Endometrial microvascular endothelial cells (primary cell): ENCODE measurements around the gene LYSMD4. TPM values are rescaled to one million over a fixed set of nuclear protein-coding genes. Genes with fewer than 3 reads are reported as not detected.

ENCODE experiments used
- in situ Hi-C: cut with HindIII; loops from 2 replicates; pipeline ENCODE4 v1.10.0; 2017; ENCODE audit warnings: low sequenced_read_pairs, low pct_unique_long_range_greater_than_20kb; ENCODE audit errors: inconsistent ontology term
- total RNA-seq: library from RNA; depleted of rRNA; stranded (reverse); fragments of >200 nt; gene quantifications from one replicate; pipeline ENCODE4 v1.2.3, GENCODE V29; 2015; ENCODE audit errors: inconsistent ontology term

Gene LYSMD4
- total RNA-seq, 1 donor from 2014 or later: 5.7 TPM

DNA sequence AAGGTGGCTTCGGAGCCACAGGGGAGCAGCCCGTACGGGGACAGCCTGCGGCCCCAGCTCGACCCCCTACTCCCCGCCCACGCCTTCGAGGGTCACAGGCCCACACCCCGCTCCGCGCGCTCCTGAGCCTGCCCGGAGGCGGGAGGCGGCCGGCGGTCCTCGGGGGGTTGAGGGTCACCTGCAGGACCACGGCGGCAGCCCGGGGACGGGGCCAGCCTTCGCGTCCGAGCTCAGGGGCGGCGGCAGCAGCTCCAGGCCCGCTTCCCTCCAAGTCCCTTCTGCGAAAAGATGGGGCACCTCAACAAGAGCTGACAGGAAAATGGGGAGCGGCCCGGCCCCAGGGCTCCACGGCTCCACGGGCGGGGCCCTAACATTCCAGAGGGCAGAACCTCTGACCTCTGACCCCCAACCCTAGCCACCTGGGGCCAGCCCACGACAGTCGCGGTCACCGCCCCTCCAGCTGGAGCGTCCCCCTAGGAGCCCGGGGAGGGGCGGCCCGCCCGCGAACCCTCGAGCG is 428 bp downstream of the LYSMD4 start:
- in situ Hi-C loops: loop anchor here (25.0 kb wide), 1 partner anchor 446 kb away; no protein-coding TSS in a partner anchor

DNA sequence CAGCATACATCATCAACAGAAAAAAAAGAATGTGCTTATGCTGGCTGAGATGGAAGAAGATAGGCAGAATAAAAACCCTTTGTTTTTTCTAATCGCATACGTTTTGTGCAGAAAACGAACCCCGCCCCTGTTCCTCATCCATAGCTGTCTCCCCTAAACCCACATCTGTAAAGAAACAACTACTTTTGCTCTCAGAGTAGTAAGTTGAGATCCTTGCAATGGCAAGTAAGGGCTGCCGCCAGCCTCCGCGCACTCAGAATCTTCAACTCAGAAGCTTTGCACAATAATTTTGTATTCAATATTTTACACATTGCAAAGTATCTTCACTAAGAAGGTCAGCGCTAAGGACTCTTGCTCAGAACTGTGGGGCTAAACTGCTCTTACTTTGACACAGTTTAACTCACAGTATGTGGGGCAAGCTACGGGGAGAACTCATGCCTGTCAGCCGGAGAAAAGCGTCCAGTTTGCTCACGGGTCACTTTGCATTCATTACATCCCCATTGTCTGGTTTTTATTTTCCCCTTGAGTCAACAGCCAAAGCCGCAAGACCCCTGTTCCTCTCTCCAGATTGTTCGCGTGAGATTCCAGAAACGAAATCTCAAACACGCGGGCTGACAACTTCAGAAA is 1.0 kb downstream of the LYSMD4 start:
- in situ Hi-C loops: loop anchor here (25.0 kb wide), 1 partner anchor 445 kb away; no protein-coding TSS in a partner anchor

DNA sequence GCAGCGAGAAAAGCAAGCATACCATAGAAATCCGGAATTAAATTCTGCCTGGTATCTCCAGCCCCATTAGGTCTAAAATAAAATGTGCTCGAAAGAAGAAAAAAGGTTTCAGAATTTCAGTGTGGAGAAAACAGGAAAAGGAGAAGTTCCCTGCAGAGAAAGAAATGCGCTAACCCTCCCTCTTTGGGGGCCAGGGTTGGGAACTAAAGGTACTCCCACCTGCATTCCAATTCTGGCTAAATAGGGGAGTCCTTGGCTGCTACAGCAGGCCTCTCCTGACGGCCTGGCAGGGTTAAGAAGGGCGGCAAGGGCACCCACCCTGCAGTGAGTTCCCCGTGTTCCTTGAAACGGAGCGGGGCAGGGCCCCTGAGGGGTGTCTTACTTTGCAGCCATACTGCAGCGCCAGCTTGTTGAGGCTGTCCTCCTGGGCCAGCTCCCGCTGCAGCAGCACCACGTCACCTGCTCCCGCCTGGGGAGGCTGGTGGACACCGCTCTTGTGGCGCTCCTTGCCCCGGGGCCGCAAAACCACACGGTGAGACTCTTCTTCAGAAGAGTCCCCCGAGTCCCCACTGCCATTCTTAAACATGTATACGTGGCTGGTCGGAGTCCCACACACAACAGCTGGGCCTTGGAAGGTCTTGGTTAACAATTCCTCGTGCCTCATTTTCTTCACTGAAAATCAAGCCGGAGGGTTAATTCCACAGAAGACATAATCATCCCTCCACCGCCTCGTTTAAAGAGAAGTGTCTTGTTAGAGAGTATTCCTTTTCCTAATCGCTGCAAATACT is 1.7 kb downstream of the LYSMD4 start:
- in situ Hi-C loops: loop anchor here (25.0 kb wide), 1 partner anchor 444 kb away; no protein-coding TSS in a partner anchor

DNA sequence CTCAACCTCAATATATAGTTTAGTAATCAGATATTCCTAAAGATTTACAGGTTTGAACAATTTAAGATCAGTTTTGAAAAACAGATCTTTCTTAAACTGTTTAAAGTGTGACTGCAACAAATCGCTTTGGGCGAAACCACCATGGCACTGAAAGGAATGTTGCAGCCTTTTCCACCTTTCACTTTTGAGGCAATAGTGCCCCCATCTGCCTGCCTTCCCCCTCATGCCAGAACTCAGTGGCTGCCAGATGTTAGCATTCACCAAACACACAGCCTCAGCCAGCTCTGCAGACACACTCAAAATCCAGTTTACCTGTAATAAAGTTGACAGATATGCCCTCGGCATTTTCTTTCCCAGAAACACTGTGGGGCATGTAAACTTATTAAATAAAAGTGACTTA is 3.3 kb downstream of the LYSMD4 start:
- in situ Hi-C loops: loop anchor here (25.0 kb wide), 1 partner anchor 443 kb away; no protein-coding TSS in a partner anchor

DNA sequence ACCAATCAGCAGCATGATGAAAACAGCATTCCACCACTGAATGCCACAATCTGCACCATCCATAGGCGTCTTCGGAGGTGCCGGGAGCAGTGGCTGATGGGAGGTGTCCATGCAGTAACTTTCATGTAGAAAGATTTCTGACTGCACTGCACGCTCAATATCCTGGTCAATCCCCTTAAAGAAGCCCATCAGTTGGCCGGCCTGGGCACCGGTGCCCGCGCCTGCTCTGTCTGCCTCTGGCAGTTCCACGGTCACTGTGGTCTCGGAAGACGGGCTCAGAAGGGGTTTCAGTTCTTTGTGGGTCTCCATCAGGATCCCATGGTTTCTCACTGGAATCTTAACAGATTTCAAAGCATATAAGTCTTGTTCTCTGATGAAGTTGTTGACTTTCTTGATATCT is 3.9 kb downstream of the LYSMD4 start:
- in situ Hi-C loops: loop anchor here (25.0 kb wide), 1 partner anchor 442 kb away; no protein-coding TSS in a partner anchor

DNA sequence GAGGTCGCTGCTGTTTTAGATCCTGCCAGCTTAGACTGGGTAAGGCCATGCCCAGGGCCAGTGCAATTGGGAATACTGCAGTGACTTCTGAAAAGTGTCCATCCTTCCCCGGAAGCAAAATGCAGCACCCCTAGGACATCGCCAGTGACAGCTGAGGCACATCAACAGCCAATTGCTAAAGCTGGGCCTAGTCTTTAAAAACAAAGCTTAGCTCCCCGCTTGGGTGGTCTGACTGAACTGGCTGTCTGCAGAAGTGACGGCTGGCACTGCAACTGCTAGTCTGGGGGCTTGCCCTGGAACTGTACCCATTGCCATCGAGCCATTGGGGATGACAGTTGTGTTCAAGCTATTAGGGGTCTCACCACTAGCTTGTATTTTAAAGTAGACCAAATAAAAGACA is 4.3 kb downstream of the LYSMD4 start:
- in situ Hi-C loops: loop anchor here (25.0 kb wide), 1 partner anchor 442 kb away; no protein-coding TSS in a partner anchor

DNA sequence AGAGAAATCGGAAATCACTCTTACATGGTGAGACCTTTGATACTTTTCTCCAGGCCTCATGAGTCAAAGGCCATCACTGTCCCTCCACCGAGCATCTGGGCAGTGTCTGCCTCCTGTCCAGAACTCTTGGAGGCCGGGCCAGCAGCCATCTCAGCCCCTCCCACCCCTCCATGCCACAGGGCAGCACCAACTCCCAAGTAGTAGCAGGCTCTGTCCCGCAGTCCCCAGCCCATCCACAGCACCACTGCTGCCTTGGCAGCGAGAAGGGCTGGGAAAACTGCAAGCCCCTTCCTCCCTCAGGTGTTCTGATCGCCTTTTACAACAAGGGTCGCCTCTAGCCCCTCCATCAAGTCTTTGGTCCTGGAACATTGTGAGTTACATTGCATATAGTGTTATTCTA is 5.5 kb downstream of the LYSMD4 start:
- in situ Hi-C loops: loop anchor here (25.0 kb wide), 1 partner anchor 440 kb away; no protein-coding TSS in a partner anchor

DNA sequence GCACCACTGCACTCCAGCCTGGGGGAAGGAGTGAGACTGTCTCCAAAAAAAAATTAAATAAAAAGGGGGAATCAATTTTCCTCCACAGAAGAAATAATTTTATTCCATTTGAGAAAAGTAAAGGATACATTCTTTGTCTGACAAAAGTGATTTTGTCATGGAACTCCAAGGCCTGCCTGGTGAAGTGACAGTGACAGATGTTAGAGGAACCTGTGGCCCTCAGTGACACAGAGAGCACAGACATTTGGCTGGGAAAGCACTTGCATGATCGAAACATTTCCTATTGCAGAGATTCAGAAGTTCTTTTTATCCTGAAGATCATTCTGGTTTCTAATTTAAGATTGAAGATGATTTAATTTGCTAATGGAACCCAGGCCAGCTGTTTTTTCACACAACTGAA is 5.9 kb downstream of the LYSMD4 start:
- in situ Hi-C loops: loop anchor here (25.0 kb wide), 1 partner anchor 440 kb away; no protein-coding TSS in a partner anchor

DNA sequence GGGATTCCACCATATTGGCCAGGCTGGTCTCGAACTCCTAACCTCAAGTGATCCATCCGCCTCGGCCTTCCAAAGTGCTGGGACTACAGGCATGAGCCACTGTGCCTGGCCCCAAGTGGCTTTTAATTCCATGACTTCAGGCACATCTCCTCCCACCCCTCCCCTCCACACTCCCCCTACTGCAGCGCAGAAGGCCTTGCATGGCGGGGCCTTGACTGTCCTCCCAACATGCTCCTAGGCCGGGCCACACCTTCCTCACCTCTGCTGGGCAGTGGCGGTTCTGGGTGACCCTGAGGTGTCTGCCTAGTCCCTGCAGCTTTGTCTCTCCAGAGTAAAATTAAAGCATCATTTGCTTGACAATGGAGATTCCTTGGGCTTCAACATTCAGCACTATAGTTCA is 6.9 kb downstream of the LYSMD4 start:
- in situ Hi-C loops: loop anchor here (25.0 kb wide), 1 partner anchor 439 kb away; no protein-coding TSS in a partner anchor

DNA sequence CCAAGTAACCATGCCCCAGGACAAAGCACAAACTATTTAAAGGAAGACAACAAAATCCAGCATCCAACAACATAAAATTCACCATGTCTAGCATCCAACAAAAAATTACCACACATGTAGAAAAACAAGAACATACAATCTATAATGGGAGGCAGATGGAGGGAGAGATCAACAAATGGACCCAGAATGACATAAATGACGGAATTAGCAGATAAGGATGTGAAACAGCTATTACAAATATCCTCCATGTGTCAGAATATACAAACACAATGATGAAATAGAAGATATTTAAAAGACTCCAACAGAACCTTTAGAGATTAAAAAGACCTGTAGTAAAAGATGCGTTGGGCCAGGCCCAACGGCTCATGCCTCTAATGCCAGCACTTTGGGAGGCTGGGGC is 10.8 kb downstream of the LYSMD4 start:
- in situ Hi-C loops: no loop called here

DNA sequence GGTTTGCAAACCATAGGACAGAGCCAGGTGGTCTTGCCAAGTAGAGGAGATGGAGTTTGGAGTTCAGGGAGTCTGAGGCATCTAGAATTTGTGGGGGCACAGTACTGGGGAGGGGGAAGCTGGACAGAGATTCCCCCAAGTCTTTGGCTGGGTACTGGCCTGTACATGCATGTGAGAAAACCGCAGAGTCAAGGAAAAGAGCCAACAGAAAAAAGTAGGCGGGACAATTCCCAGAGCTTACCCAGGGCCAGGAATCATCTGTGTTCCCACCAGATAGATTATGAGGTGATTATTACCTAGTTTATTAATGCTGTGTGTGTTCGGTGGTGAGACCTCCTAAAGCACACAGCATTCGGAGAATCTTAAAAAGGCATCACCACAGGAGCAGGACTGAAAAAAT is 11.3 kb downstream of the LYSMD4 start:
- in situ Hi-C loops: no loop called here

DNA sequence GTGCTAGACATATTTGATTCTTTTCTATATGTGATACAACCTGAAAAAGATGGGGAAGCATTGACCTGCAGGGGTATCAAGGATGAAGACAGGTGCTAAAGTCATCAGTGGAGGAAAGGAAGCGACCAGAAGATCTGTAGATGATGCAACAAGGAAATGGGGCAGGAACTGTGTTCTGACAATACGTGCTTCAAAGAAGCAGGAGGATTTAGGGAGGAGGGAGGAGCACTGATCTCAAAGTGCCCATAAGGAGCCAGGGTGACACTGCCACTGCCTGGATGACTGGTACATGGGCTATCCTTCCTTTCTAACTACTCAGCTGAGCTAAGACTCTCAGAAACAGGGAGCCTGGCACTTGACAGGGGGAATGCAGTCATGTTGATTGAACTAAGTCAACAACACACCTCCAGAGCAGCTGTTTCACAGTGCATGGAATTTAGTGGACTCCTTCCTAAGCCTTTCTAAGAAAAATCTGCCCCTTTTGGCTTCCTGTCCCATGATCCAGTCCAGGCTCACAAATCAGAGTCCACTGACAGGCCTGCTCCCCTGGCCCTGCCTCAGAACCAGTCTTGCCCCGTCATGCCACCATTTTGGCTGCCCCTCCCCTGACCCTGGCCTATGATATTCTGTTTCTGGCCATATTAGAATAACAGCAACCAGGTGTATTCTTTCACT is 12.0 kb downstream of the LYSMD4 start:
- in situ Hi-C loops: no loop called here

DNA sequence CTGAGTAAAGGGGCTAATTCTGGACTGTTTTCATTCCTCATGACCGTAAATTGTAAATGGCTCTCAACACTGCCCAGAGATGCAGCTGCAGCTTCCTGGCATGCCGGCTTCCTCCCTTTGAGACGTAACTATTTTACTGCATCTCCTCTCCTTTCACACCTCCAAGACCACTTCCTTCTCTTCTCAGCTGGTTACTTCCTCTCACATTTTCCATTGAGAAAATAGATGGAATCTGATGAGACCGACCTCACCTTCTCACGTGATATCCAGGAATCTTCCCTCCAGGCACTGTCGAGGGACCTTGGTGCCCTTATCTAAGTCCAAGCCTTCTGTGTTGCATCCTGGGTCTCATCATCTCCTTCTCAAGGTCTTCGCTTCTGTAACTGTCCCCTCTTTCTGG is 12.7 kb downstream of the LYSMD4 start:
- in situ Hi-C loops: no loop called here

DNA sequence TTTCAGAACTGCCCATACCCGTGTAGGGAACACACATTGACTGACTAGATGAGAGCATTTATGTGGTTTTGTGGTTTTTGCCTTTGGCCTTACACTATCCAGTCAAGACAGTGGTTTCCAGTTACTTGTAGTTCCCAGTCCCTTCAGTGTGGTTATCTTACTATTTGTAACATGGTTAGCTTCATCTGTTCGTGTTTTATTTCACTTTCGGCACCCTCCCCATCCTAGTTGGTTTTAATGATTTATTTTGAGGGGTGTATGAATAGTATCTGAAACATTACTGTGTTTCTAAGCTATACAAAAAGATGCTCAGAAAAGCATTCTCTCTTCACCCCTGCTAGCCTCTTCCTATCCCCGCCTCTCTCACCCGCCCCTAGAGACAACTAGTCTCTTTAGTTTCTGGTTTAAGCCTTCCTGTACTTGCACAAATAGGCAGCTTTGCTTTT is 14.1 kb downstream of the LYSMD4 start:
- in situ Hi-C loops: no loop called here

DNA sequence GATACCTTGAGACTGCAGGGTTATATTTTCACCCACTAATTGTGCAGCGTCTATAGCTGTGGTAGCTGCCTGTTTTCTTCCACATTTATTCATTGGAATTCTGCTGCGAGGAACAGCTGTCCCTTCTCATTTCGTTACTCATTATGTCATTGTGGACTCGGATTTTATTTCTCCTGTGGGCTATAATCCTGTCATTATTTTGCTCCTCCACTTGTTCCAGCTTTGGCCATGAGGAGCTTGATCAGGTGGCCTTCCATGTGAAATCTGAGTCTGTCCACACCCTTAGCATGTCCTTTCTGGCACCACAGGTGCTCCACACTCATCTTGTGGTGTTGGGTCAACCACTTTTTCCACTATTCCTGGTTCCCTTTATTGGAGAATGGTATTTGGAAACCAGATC is 14.8 kb downstream of the LYSMD4 start:
- in situ Hi-C loops: no loop called here

DNA sequence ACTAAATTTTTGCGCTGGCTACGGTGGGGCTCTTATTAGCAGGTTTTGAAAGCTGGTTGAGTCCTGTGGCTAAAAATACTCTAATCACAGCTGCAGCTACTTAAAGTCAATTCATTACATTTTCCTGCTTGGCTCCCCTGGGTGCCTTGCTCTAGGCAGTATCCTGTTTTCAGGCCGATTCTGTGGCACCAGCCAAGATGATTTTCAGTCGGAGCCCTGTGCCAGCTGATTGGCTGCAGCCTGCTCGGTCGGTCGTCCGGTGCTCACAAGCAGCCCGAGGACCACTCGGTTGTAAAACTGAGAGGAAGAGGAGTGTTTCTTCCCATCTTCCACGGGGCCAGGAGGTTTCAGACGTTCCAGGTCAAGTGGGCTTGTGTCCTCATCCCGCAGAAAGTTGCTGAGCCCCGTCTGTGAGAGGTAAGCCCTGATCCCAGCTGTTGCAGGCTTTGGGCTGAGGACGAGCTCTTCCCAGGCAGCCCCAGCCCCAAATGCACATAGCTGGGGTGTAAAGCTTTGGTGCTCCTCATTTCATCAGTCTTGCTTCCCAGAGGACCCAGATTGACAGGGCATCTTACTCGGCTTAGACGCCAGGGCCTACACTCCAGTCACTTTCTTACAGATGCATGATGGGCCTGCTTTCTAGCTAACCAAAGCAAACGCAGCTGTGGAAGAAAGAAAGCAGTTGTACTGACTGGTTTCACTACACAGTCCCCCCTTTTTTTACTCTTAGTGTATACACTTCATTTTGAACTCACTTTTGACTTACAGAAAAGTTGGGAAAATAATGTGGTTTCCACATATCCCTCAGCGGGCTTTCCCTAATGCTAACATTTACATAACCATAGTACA is 15.9 kb downstream of the LYSMD4 start:
- in situ Hi-C loops: no loop called here

DNA sequence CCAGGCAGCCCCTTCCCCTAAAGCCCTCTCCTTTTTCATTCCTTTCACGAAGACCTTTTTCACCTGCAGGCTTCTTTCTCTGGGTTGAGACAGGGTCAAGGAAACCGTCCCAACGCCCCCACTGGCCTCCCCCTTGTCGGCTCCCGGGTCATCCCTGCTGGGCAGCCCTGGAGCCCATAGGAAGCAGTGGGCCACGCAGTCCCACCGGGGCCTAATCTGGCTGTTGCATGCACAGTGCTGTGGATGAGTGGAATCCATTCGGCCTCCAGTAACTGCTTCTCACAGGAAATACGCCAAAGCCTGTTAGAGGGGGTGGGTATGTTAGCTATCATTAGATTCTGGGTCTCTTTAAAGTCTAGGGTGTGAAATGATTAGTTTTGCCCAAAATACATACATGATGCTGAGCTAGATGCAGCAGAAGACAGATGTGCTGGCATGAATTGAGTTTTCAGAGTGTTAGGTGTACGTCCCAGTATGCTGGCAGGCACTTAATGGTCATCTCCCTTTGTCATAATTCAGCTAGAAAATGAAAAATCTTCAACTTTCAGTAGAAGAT is 16.6 kb downstream of the LYSMD4 start:
- in situ Hi-C loops: no loop called here

DNA sequence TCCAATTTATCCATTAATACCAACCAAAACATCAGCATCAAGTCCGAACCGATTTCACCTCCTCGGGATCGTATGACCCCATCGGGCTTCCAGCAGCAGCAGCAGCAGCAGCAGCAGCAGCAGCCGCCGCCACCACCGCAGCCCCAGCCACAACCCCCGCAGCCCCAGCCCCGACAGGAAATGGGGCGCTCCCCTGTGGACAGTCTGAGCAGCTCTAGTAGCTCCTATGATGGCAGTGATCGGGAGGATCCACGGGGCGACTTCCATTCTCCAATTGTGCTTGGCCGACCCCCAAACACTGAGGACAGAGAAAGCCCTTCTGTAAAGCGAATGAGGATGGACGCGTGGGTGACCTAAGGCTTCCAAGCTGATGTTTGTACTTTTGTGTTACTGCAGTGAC is 20.8 kb downstream of the LYSMD4 start:
- in situ Hi-C loops: no loop called here
